HepG2 (cell line): ENCODE data around the gene CHST6. TPM values are rescaled to one million over a fixed set of nuclear protein-coding genes. Genes with fewer than 3 reads are reported as not detected.

ENCODE experiments used
- ELF3 ChIP-seq: IDR thresholded peaks from 2 replicates; pipeline ENCODE4 v1.6.1; 2016; ENCODE audit warnings: missing genetic modification reagents, missing compliant biosample characterization
- FOXP1 ChIP-seq, 2 experiments: fragments of 450-650 bp in 1 of 2; IDR thresholded peaks; 2 replicates each; pipeline ENCODE4 v1.6.1; 2017 to 2018; ENCODE audit warnings: antibody characterized with exemption in 1 of 2
- GATA4 ChIP-seq: sonication (generic); IDR thresholded peaks from 2 replicates; pipeline ENCODE4 v1.6.1; 2016; ENCODE audit warnings: antibody characterized with exemption, low read depth, borderline replicate concordance
- GATAD2A ChIP-seq: IDR thresholded peaks from 2 replicates; pipeline ENCODE4 v1.6.1; 2016
- GPN1 ChIP-seq: sonication (generic); formaldehyde crosslinking; IDR thresholded peaks from 2 replicates; pipeline ENCODE4 v1.5.1; 2020; ENCODE audit warnings: missing genetic modification reagents, borderline replicate concordance
- MED1 ChIP-seq: sonication (generic); formaldehyde crosslinking; IDR thresholded peaks from 2 replicates; pipeline ENCODE4 v1.4.0; 2020; ENCODE audit warnings: missing genetic modification reagents
- NFE2 ChIP-seq: sonication (generic); formaldehyde crosslinking; IDR thresholded peaks from 2 replicates; pipeline ENCODE4 v1.4.0; 2020; ENCODE audit warnings: missing genetic modification reagents
- NR2F2 ChIP-seq: IDR thresholded peaks from 2 replicates; pipeline ENCODE4 v1.6.1; 2012; ENCODE audit warnings: low read depth, inconsistent platforms, borderline replicate concordance
- RARA ChIP-seq: IDR thresholded peaks from 2 replicates; pipeline ENCODE4 v1.6.1; 2016; ENCODE audit warnings: missing genetic modification reagents, missing compliant biosample characterization
- RCOR2 ChIP-seq: IDR thresholded peaks from 2 replicates; pipeline ENCODE4 v1.6.1; 2016; ENCODE audit warnings: missing biosample characterization, missing genetic modification reagents
- RXRB ChIP-seq: IDR thresholded peaks from 2 replicates; pipeline ENCODE4 v1.6.1; 2016; ENCODE audit warnings: borderline replicate concordance, missing genetic modification reagents, missing compliant biosample characterization
- SIX1 ChIP-seq: sonication (generic); formaldehyde crosslinking; IDR thresholded peaks from 2 replicates; pipeline ENCODE4 v1.4.0; 2020; ENCODE audit warnings: missing genetic modification reagents, borderline replicate concordance
- THAP11 ChIP-seq: IDR thresholded peaks from 2 replicates; pipeline ENCODE4 v1.6.1; 2016; ENCODE audit warnings: missing biosample characterization, missing genetic modification reagents
- TP53 ChIP-seq: sonication (generic); formaldehyde crosslinking; conservative IDR thresholded peaks from 2 replicates; pipeline ENCODE4 v1.4.0; 2020; ENCODE audit warnings: missing genetic modification reagents
- ZNF264 ChIP-seq: sonication (generic); formaldehyde crosslinking; IDR thresholded peaks from 2 replicates; pipeline ENCODE4 v1.4.0; 2020; ENCODE audit warnings: missing genetic modification reagents
- ZNF317 ChIP-seq: sonication (generic); formaldehyde crosslinking; IDR thresholded peaks from 2 replicates; pipeline ENCODE4 v1.5.0; 2020; ENCODE audit warnings: mild to moderate bottlenecking, missing genetic modification reagents
- ZNF510 ChIP-seq: sonication (generic); formaldehyde crosslinking; IDR thresholded peaks from 2 replicates; pipeline ENCODE4 v1.4.0; 2020; ENCODE audit warnings: low read depth, mild to moderate bottlenecking, missing genetic modification reagents
- ZNF543 ChIP-seq: sonication (generic); formaldehyde crosslinking; IDR thresholded peaks from 2 replicates; pipeline ENCODE4 v1.4.0; 2020; ENCODE audit warnings: mild to moderate bottlenecking, missing genetic modification reagents
- ZNF790 ChIP-seq: sonication (generic); formaldehyde crosslinking; IDR thresholded peaks from 2 replicates; pipeline ENCODE4 v1.8.0; 2022; ENCODE audit warnings: missing genetic modification reagents, mild to moderate bottlenecking, borderline replicate concordance
- ZSCAN20 ChIP-seq: sonication (generic); formaldehyde crosslinking; IDR thresholded peaks from 2 replicates; pipeline ENCODE4 v1.4.0; 2020; ENCODE audit warnings: missing genetic modification reagents, mild to moderate bottlenecking, borderline replicate concordance
- ZSCAN25 ChIP-seq: sonication (generic); formaldehyde crosslinking; IDR thresholded peaks from 2 replicates; pipeline ENCODE4 v1.8.0; 2022; ENCODE audit warnings: mild to moderate bottlenecking, missing genetic modification reagents
- polyA plus RNA-seq, 8 experiments: library from polyadenylated mRNA; depleted of rRNA in 3 of 8; stranded (reverse) in 7 of 8; unstranded in 1 of 8; fragments of >200 nt; fragmentation: Illumina TruSeq in 4 of 8; extraction: Trizol in 4 of 8; gene quantifications; 2 replicates each; pipeline versions ENCODE4 v1.2.1 to v1.2.3, GENCODE V29; 2011 to 2016; ENCODE audit warnings: low read depth in 4 of 8, missing spikeins in 1 of 8, mixed read lengths in 1 of 8; ENCODE audit not compliant: insufficient read depth in 1 of 8
- total RNA-seq, 5 experiments: library from RNA; depleted of rRNA; stranded (reverse); fragments of >200 nt; fragmentation: Illumina TruSeq; extraction: Trizol; gene quantifications; 2 replicates each; pipeline ENCODE4 v1.2.3, GENCODE V29; 2016; ENCODE audit warnings: low read depth in 1 of 5
- TF ChIP-seq, protein P1 (sequence below): sonication (generic); formaldehyde crosslinking; conservative IDR thresholded peaks from 2 replicates; pipeline ENCODE4 v1.4.0; 2020; ENCODE audit warnings: mild to moderate bottlenecking, missing genetic modification reagents, moderate library complexity
- TF ChIP-seq, protein P2 (sequence below), 2 experiments: sonication (generic) in 1 of 2; formaldehyde crosslinking in 1 of 2; IDR thresholded peaks; 2 replicates each; pipeline versions ENCODE4 v1.4.0 to v1.6.1; 2018 to 2020; ENCODE audit warnings: missing genetic modification reagents in 2 of 2, borderline replicate concordance in 1 of 2, low read depth in 1 of 2, mild to moderate bottlenecking in 1 of 2, missing biosample characterization in 1 of 2
- TF ChIP-seq, protein P3 (sequence below): IDR thresholded peaks from 2 replicates; pipeline ENCODE4 v1.6.1; 2016
- TF ChIP-seq, protein P4 (sequence below): IDR thresholded peaks from 2 replicates; pipeline ENCODE4 v1.6.1; 2016; ENCODE audit warnings: missing compliant biosample characterization, missing genetic modification reagents, borderline replicate concordance

The CHST6 gene
- total and polyA plus RNA-seq, 2 of the 13 experiments (the other 11 are each of a cell fraction or from before 2014, with no cell fraction given) = 0.18 to 0.91 TPM

DNA sequence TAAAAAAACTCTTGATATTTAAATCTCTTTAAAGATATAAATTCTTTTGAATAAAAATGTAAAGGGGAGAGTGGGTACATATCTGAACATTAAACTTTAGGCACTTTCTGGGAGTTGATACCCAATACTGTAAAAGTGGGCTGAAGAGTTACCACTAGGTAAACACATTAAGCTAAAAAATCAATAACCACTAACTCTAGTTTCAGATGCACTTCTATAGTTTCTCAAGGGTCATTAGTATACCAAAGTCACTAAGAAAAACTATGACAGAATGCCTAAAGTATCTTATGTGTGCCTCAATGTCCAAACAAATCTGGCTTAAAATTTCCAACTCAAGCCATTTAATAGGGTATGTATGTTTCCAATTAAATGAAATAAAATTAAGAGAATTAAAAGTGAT is 48.8 kb downstream of the CHST6 start (continued):
- TF ChIP-seq ZNF790 (CRISPR knock-in tag) (no peak), SIX1 (CRISPR knock-in tag) (peak; percentile 82; the same call in 1 of the 2 replicates), RARA (CRISPR knock-in tag) (0 out of 2 replicates have a peak, but pooled peaks have one; percentile 14), MED1 (no peak), TP53 (CRISPR knock-in tag) (no peak), GATA4 (no peak), ZNF264 (CRISPR knock-in tag) (0 out of 2 replicates have a peak, but pooled peaks have one; percentile 30), ELF3 (CRISPR knock-in tag) (no peak), RCOR2 (no peak), ZNF510 (no peak), ZNF543 (CRISPR knock-in tag) (no peak), ZSCAN25 (CRISPR knock-in tag) (no peak), NR2F2 (no peak), ZSCAN20 (CRISPR knock-in tag) (no peak), FOXP1 (IDR thresholded peaks at IDR 0.05) (no peak), FOXP1 (CRISPR knock-in tag; IDR thresholded peaks at IDR 0.05) (peak; percentile 51; the same call in 1 of the 2 replicates), RXRB (CRISPR knock-in tag) (0 out of 2 replicates have a peak, but pooled peaks have one; percentile 18), GPN1 (CRISPR knock-in tag) (no peak), NFE2 (CRISPR knock-in tag) (no peak), ZNF317 (no peak), THAP11 (CRISPR knock-in tag) (peak; percentile 56; the same call in 1 of the 2 replicates), GATAD2A (CRISPR knock-in tag) (peak; percentile 88)
- TF ChIP-seq, protein P1, sequence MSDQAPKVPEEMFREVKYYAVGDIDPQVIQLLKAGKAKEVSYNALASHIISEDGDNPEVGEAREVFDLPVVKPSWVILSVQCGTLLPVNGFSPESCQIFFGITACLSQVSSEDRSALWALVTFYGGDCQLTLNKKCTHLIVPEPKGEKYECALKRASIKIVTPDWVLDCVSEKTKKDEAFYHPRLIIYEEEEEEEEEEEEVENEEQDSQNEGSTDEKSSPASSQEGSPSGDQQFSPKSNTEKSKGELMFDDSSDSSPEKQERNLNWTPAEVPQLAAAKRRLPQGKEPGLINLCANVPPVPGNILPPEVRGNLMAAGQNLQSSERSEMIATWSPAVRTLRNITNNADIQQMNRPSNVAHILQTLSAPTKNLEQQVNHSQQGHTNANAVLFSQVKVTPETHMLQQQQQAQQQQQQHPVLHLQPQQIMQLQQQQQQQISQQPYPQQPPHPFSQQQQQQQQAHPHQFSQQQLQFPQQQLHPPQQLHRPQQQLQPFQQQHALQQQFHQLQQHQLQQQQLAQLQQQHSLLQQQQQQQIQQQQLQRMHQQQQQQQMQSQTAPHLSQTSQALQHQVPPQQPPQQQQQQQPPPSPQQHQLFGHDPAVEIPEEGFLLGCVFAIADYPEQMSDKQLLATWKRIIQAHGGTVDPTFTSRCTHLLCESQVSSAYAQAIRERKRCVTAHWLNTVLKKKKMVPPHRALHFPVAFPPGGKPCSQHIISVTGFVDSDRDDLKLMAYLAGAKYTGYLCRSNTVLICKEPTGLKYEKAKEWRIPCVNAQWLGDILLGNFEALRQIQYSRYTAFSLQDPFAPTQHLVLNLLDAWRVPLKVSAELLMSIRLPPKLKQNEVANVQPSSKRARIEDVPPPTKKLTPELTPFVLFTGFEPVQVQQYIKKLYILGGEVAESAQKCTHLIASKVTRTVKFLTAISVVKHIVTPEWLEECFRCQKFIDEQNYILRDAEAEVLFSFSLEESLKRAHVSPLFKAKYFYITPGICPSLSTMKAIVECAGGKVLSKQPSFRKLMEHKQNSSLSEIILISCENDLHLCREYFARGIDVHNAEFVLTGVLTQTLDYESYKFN = peak; percentile 41; the same call in 1 of the 2 replicates
- TF ChIP-seq, protein P2, sequence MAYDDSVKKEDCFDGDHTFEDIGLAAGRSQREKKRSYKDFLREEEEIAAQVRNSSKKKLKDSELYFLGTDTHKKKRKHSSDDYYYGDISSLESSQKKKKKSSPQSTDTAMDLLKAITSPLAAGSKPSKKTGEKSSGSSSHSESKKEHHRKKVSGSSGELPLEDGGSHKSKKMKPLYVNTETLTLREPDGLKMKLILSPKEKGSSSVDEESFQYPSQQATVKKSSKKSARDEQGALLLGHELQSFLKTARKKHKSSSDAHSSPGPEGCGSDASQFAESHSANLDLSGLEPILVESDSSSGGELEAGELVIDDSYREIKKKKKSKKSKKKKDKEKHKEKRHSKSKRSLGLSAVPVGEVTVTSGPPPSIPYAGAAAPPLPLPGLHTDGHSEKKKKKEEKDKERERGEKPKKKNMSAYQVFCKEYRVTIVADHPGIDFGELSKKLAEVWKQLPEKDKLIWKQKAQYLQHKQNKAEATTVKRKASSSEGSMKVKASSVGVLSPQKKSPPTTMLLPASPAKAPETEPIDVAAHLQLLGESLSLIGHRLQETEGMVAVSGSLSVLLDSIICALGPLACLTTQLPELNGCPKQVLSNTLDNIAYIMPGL (CRISPR knock-in tag; IDR thresholded peaks at IDR 0.05; ENCODE audit: borderline replicate concordance in 1 of 2, low read depth in 1 of 2) = no peak
- TF ChIP-seq, protein P3, sequence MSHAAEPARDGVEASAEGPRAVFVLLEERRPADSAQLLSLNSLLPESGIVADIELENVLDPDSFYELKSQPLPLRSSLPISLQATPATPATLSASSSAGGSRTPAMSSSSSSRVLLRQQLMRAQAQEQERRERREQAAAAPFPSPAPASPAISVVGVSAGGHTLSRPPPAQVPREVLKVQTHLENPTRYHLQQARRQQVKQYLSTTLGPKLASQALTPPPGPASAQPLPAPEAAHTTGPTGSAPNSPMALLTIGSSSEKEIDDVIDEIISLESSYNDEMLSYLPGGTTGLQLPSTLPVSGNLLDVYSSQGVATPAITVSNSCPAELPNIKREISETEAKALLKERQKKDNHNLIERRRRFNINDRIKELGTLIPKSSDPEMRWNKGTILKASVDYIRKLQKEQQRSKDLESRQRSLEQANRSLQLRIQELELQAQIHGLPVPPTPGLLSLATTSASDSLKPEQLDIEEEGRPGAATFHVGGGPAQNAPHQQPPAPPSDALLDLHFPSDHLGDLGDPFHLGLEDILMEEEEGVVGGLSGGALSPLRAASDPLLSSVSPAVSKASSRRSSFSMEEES (CRISPR knock-in tag) = no peak
- TF ChIP-seq, protein P4, sequence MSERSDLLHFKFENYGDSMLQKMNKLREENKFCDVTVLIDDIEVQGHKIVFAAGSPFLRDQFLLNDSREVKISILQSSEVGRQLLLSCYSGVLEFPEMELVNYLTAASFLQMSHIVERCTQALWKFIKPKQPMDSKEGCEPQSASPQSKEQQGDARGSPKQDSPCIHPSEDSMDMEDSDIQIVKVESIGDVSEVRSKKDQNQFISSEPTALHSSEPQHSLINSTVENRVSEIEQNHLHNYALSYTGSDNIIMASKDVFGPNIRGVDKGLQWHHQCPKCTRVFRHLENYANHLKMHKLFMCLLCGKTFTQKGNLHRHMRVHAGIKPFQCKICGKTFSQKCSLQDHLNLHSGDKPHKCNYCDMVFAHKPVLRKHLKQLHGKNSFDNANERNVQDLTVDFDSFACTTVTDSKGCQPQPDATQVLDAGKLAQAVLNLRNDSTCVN (CRISPR knock-in tag) = no peak
